ENCODE measurements around the gene NELFCD. TPM values are rescaled to one million over a fixed set of nuclear protein-coding genes. Genes with fewer than 3 reads are reported as not detected.

Gene NELFCD
- polyA plus RNA-seq, 1 donor (not counting 4 experiments of a cell fraction or from before 2014, with no cell fraction given): 68.5 TPM

GRCh38 chr20:59005523-59006166 is 24.6 kb downstream of the NELFCD start:
- Histone ChIP-seq H3K9ac (ENCODE audit: control insufficient read depth, extremely low read depth, insufficient read depth, low read length) (peak overlapping the region; percentile 85), H2AFZ (ENCODE audit: control insufficient read depth, low read length) (no peak overlapping the region), H3K9me3 (ENCODE audit: control insufficient read depth, low read depth, low read length) (no peaks in the 10 kb centered on the region), H3K4me1 (ENCODE audit: control insufficient read depth, extremely low read depth, insufficient read depth, low read length) (peaks cover 24% of the 10 kb centered on the region), H3K27ac (ENCODE audit: control insufficient read depth, insufficient read depth, low read length) (no peak overlapping the region), H3K27me3 (ENCODE audit: control insufficient read depth, extremely low read depth, insufficient read depth, low read length) (no peaks in the 10 kb centered on the region), H3K79me2 (ENCODE audit: control insufficient read depth, insufficient read depth, low read length) (peaks cover 16% of the 10 kb centered on the region), H3K9me1 (ENCODE audit: control insufficient read depth, extremely low read depth, insufficient read depth, low read length) (no peaks in the 10 kb centered on the region), H4K20me1 (ENCODE audit: control insufficient read depth, extremely low read depth, insufficient read depth, low read length) (no peaks in the 10 kb centered on the region), H3K4me2 (ENCODE audit: control insufficient read depth, extremely low read depth, insufficient read depth, low read depth, low read length) (peak overlapping the region; percentile 93), H3K36me3 (ENCODE audit: control insufficient read depth in 2 of 2, extremely low read depth in 1 of 2, insufficient read depth in 2 of 2, low read length in 2 of 2) (peaks cover 8 to 18% of the 10 kb centered on the region in 2 experiments), H3K4me3 (ENCODE audit: control insufficient read depth in 2 of 3, extremely low read depth in 1 of 3, insufficient read depth in 2 of 3, low read depth in 1 of 3, low read length in 3 of 3) (peak overlapping the region; percentile 63 to 81 (median 80))
- DNase-seq (ENCODE audit: low read depth, low spot score) (no peak), FAIRE-seq (no peak)
- TF ChIP-seq CTCF (optimal IDR thresholded peaks at IDR 0.05 in 1 of 3, IDR thresholded peaks at IDR 0.05 in 1 of 3, conservative IDR thresholded peaks at IDR 0.05 in 1 of 3; ENCODE audit: extremely low read depth in 1 of 3, insufficient read depth in 2 of 3, low read length in 3 of 3): no peak
- TF ChIP-seq EZH2 (IDR thresholded peaks at IDR 0.05; ENCODE audit: low read length): no peak
- dilution Hi-C loops (cut with MboI; ENCODE audit: extremely low pct_ligation_motif_present, low sequenced_read_pairs): no loop called here

- no peak for FAIRE-seq
- peaks cover 31% of the 10 kb centered on the region for H3K4me1 ChIP-seq (ENCODE audit: control insufficient read depth, extremely low read depth, insufficient read depth, low read length)
Observed at GRCh38 chr20:59006167-59006863, 25.3 kb downstream of the NELFCD start.

More at GRCh38 chr20:59006167-59006863, 25.3 kb downstream of the NELFCD start:
- Histone ChIP-seq H3K4me3 (ENCODE audit: control insufficient read depth in 2 of 3, extremely low read depth in 1 of 3, insufficient read depth in 2 of 3, low read depth in 1 of 3, low read length in 3 of 3) (peak overlapping the region; percentile 63 to 81 (median 80)), H4K20me1 (ENCODE audit: control insufficient read depth, extremely low read depth, insufficient read depth, low read length) (no peaks in the 10 kb centered on the region), H3K9ac (ENCODE audit: control insufficient read depth, extremely low read depth, insufficient read depth, low read length) (peak overlapping the region; percentile 85), H3K79me2 (ENCODE audit: control insufficient read depth, insufficient read depth, low read length) (peaks cover 16% of the 10 kb centered on the region), H2AFZ (ENCODE audit: control insufficient read depth, low read length) (peak overlapping the region; percentile 70), H3K9me3 (ENCODE audit: control insufficient read depth, low read depth, low read length) (no peaks in the 10 kb centered on the region), H3K36me3 (ENCODE audit: control insufficient read depth in 2 of 2, extremely low read depth in 1 of 2, insufficient read depth in 2 of 2, low read length in 2 of 2) (peaks cover 8 to 17% of the 10 kb centered on the region in 2 experiments), H3K9me1 (ENCODE audit: control insufficient read depth, extremely low read depth, insufficient read depth, low read length) (no peaks in the 10 kb centered on the region), H3K27me3 (ENCODE audit: control insufficient read depth, extremely low read depth, insufficient read depth, low read length) (no peaks in the 10 kb centered on the region), H3K27ac (ENCODE audit: control insufficient read depth, insufficient read depth, low read length) (peak overlapping the region; percentile 58), H3K4me2 (ENCODE audit: control insufficient read depth, extremely low read depth, insufficient read depth, low read depth, low read length) (peak overlapping the region; percentile 93)
- no peak for DNase-seq (ENCODE audit: low read depth, low spot score)
- dilution Hi-C loops (cut with MboI; ENCODE audit: extremely low pct_ligation_motif_present, low sequenced_read_pairs): no loop called here
- TF ChIP-seq EZH2 (IDR thresholded peaks at IDR 0.05; ENCODE audit: low read length): no peak
- no peak for TF ChIP-seq CTCF (optimal IDR thresholded peaks at IDR 0.05 in 1 of 3, IDR thresholded peaks at IDR 0.05 in 1 of 3, conservative IDR thresholded peaks at IDR 0.05 in 1 of 3; ENCODE audit: extremely low read depth in 1 of 3, insufficient read depth in 2 of 3, low read length in 3 of 3)

Measured in keratinocyte (primary cell).